Body of pancreas (tissue), 4 donors: ENCODE measurements around the gene MAB21L3.

ENCODE experiments used
- POLR2A ChIP-seq, 3 donors: fragments of 450-650 bp; IDR thresholded peaks; one replicate each; pipeline ENCODE4 v1.6.1; 2016; ENCODE audit warnings: antibody characterized with exemption in 3 of 3, mild to moderate bottlenecking in 2 of 3
- TF ChIP-seq, protein P1 (sequence below), 7 experiments: fragments of 450-650 bp in 4 of 7; fragments of 200-600 bp in 3 of 7; sonication (generic) in 3 of 7; IDR thresholded peaks; one replicate each; pipeline ENCODE4 v1.5.1; 2016 to 2019; ENCODE audit warnings: antibody characterized with exemption in 7 of 7

GRCh38 chr1:116177861-116178260 is 66.7 kb downstream of the MAB21L3 start:
- TF ChIP-seq, protein P1, sequence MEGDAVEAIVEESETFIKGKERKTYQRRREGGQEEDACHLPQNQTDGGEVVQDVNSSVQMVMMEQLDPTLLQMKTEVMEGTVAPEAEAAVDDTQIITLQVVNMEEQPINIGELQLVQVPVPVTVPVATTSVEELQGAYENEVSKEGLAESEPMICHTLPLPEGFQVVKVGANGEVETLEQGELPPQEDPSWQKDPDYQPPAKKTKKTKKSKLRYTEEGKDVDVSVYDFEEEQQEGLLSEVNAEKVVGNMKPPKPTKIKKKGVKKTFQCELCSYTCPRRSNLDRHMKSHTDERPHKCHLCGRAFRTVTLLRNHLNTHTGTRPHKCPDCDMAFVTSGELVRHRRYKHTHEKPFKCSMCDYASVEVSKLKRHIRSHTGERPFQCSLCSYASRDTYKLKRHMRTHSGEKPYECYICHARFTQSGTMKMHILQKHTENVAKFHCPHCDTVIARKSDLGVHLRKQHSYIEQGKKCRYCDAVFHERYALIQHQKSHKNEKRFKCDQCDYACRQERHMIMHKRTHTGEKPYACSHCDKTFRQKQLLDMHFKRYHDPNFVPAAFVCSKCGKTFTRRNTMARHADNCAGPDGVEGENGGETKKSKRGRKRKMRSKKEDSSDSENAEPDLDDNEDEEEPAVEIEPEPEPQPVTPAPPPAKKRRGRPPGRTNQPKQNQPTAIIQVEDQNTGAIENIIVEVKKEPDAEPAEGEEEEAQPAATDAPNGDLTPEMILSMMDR (IDR thresholded peaks at IDR 0.05), result no peak
- no peak for TF ChIP-seq POLR2A (IDR thresholded peaks at IDR 0.05)
